Right lobe of liver (tissue), 6 donors: ENCODE results near the gene CRKL. TPM values are rescaled to one million over a fixed set of nuclear protein-coding genes. Genes with fewer than 3 reads are reported as not detected.
"Not testable (repeated sequence)": the region's sequence is repeated elsewhere in the genome, so short reads cannot be mapped to it uniquely, and the experiment has no call there.

Source experiments
- ATAC-seq, 4 donors: fragments of 200-7000 bp; cut with Tn5 transposase; one replicate each; pipeline ENCODE4 v1.9.1; 2020; ENCODE audit warnings: mild to moderate bottlenecking in 4 of 4, moderate library complexity in 4 of 4
- DNase-seq, 3 donors: peaks; one replicate each; pipeline ENCODE4 v3.0.0-alpha.2; 2020
- H3K27ac ChIP-seq, 3 donors: fragments of 200-600 bp; one replicate each; pipeline ENCODE4 v1.8.0; 2022
- H3K27me3 ChIP-seq, 2 donors: fragments of 200-600 bp; one replicate each; pipeline ENCODE4 v1.8.0; 2022
- H3K36me3 ChIP-seq, 4 donors: fragments of 200-600 bp; sonication (generic) in 1 of 4; one replicate each; pipeline versions ENCODE4 v1.5.1 to v1.8.0; 2017 to 2022; ENCODE audit warnings: control low read depth in 1 of 4
- H3K4me1 ChIP-seq, 4 donors: fragments of 200-600 bp; sonication (generic) in 1 of 4; one replicate each; pipeline versions ENCODE4 v1.5.1 to v1.8.0; 2017 to 2022; ENCODE audit warnings: control low read depth in 1 of 4
- H3K4me3 ChIP-seq, 3 donors: fragments of 200-600 bp; one replicate each; pipeline ENCODE4 v1.8.0; 2022
- H3K9me3 ChIP-seq, 4 donors: fragments of 200-600 bp; sonication (generic) in 1 of 4; one replicate each; pipeline versions ENCODE4 v1.5.1 to v1.8.0; 2017 to 2022; ENCODE audit warnings: control low read depth in 1 of 4
- POLR2A ChIP-seq: fragments of 450-650 bp; IDR thresholded peaks from one replicate; pipeline ENCODE4 v1.6.1; 2017; ENCODE audit warnings: antibody characterized with exemption, mild to moderate bottlenecking
- WGBS: methylation state at CpG from one replicate; pipeline ENCODE4 v1.1.6; 2018; ENCODE audit warnings: low coverage, low lambda C conversion rate; ENCODE audit not compliant: insufficient coverage; ENCODE audit errors: missing lambda C conversion rate; 5-methylcytosine and 5-hydroxymethylcytosine counted together
- intact Hi-C, 2 donors: fragments of 100-400 bp; cut with DNase I; formaldehyde crosslinking; loops; one replicate each; pipeline versions ENCODE4 v1.11.2 to v1.14.1; 2022
- total RNA-seq, 6 experiments: library from RNA; depleted of rRNA in 2 of 6; stranded (reverse); fragments of >200 nt in 2 of 6; fragmentation: NEBNext Ultra II Directional in 3 of 6; extraction: Animal tissue kit (Norgen Biotek cat#: 25700) in 3 of 6; gene quantifications; one replicate each; pipeline versions ENCODE4 v1.1.0 to v1.2.4, GENCODE V29; 2016 to 2023
- TF ChIP-seq, protein P1 (sequence below), 4 donors: fragments of 200-600 bp in 3 of 4; fragments of 450-650 bp in 1 of 4; IDR thresholded peaks; one replicate each; pipeline versions ENCODE4 v1.5.1 to v1.8.0; 2016 to 2022; ENCODE audit warnings: antibody characterized with exemption in 4 of 4, mild to moderate bottlenecking in 2 of 4
- donor health status: DM: no; HTN: yes; CAD: no.
- donor health status: DM: no; HTN: no; CAD: no.
- donor health status: DM: no; HTN: no; CAD: no.
- donor health status: DM: no; HTN: yes; CAD: no.
- donor health status: DM: no; HTN: yes; CAD: no.

The CRKL gene
- total RNA-seq, 6 experiments from 2014 or later = 27.5 to 53.1 (median 35.2) TPM

DNA sequence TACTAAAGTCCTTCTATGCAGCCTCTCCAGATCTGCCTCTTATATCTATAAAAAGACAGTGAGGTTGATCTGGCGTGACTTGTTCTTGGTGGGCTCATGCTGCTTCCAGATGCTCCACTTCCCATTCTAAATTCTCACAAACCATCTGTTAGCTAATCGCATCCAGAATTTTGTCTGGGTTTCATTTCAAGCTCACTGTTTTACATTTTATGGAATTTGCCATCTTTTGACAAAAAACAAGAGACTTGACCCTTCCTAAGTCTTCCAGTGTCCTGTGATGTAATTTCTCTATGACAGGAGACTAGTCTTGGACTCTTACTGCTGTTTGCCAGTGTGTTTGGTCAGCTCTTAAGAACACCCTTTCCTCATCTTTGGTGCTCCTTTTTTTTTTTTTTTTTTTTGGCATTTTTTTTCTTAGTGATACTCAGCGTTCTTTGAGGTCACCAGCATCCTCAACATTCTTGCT is 23.0 kb downstream of the CRKL start:
- Histone ChIP-seq H3K9me3 (no peaks in the 10 kb centered on the region), H3K27me3 (no peaks in the 10 kb centered on the region), H3K4me1 (peaks cover 0 to 60% (median 24%) of the 10 kb centered on the region in 4 donors), H3K4me3 (no peak overlapping the region), H3K36me3 (peaks cover 0 to 1% (median under 1%) of the 10 kb centered on the region in 4 donors), H3K27ac (no peak overlapping the region)
- ATAC-seq (no peak), DNase-seq (no peak)
- TF ChIP-seq, protein P1, sequence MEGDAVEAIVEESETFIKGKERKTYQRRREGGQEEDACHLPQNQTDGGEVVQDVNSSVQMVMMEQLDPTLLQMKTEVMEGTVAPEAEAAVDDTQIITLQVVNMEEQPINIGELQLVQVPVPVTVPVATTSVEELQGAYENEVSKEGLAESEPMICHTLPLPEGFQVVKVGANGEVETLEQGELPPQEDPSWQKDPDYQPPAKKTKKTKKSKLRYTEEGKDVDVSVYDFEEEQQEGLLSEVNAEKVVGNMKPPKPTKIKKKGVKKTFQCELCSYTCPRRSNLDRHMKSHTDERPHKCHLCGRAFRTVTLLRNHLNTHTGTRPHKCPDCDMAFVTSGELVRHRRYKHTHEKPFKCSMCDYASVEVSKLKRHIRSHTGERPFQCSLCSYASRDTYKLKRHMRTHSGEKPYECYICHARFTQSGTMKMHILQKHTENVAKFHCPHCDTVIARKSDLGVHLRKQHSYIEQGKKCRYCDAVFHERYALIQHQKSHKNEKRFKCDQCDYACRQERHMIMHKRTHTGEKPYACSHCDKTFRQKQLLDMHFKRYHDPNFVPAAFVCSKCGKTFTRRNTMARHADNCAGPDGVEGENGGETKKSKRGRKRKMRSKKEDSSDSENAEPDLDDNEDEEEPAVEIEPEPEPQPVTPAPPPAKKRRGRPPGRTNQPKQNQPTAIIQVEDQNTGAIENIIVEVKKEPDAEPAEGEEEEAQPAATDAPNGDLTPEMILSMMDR (IDR thresholded peaks at IDR 0.05) = no peak
- no peak for TF ChIP-seq POLR2A
- WGBS = 92% methylated on average over 2 of the region's 3 CpGs
- intact Hi-C loops = loop anchor here in 1 of 2 donors (10.0 kb wide), 1 partner anchor 55 kb away; no protein-coding TSS in a partner anchor

DNA sequence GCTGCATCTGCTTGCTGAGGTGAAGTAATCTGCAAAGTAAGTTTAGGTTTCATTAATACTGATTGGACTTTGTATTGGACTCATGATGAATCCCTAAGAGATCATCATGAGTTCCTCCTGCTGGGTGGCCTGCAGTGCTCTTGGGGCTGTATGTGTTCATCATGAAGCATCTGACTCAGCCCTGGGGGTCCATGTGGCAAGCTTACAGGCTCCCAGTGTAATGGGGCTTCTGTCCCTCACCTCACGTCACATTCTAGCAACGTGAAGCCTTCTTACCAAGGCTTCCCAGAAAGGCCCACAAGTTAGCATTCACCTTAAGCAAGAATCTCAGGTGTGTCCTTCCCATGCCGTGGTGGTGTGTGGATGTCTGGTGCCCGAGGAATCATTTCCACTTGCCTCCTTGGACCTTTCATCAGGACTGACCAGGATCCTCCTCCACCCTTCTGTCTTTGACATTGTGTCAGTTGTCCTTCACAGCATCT is 23.7 kb downstream of the CRKL start:
- H3K27ac ChIP-seq = no peak overlapping the region
- no peak for DNase-seq
- peaks cover 0 to 55% (median 21%) of the 10 kb centered on the region in 4 donors for H3K4me1 ChIP-seq
- TF ChIP-seq, protein P1 (IDR thresholded peaks at IDR 0.05) = no peak
- TF ChIP-seq POLR2A = no peak
- peak in 2 of 4 donors; percentile 16 to 38 for ATAC-seq
- no peaks in the 10 kb centered on the region for H3K36me3 ChIP-seq
- H3K27me3 ChIP-seq = no peaks in the 10 kb centered on the region
- no peaks in the 10 kb centered on the region for H3K9me3 ChIP-seq
- intact Hi-C loops = loop anchor here in 1 of 2 donors (10.0 kb wide), 1 partner anchor 54 kb away; no protein-coding TSS in a partner anchor
- no peak overlapping the region for H3K4me3 ChIP-seq
- WGBS = 100% methylated on average over 1 of the region's 4 CpGs

DNA sequence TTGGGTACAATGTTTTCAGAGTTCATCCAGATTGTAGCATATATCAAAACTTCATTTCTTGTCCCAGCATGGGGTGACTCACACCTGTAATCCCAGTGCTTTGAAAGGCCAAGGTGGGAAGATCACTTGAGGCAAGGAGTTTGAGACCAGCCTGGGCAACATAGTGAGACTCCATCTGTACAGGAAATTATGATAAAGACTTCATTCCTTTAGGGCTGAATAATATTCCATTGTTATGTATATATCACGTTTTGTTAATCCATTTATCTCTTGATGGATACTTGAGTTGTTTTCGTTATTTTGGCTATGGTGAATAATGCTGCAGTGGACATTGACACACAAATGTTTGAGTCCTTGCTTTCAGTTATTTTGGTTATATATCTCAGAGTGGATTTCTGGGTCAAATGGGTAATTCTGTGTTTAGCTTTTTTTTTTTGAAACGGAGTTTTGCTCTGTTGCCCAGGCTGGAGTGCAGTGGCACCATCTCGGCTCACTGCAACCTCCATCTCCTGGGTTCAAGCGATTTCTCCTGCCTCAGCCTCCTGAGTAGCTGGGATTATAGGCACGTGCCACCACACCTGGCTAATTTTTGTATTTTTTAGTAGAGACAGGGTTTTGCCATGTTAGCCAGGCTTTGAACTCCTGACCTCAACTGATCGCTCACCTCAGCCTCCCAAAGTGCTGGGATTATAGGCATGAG is 25.1 kb downstream of the CRKL start:
- H3K36me3 ChIP-seq, DNase-seq, ATAC-seq, H3K27me3 ChIP-seq, H3K4me3 ChIP-seq, H3K27ac ChIP-seq, H3K9me3 ChIP-seq: not testable (repeated sequence)
- 76% methylated on average over 7 of the region's 7 CpGs for WGBS
- peaks cover 0 to 43% (median 15%) of the 10 kb centered on the region in 4 donors for H3K4me1 ChIP-seq
- intact Hi-C loops = loop anchor here in 1 of 2 donors (10.0 kb wide), 1 partner anchor 52 kb away; no protein-coding TSS in a partner anchor

DNA sequence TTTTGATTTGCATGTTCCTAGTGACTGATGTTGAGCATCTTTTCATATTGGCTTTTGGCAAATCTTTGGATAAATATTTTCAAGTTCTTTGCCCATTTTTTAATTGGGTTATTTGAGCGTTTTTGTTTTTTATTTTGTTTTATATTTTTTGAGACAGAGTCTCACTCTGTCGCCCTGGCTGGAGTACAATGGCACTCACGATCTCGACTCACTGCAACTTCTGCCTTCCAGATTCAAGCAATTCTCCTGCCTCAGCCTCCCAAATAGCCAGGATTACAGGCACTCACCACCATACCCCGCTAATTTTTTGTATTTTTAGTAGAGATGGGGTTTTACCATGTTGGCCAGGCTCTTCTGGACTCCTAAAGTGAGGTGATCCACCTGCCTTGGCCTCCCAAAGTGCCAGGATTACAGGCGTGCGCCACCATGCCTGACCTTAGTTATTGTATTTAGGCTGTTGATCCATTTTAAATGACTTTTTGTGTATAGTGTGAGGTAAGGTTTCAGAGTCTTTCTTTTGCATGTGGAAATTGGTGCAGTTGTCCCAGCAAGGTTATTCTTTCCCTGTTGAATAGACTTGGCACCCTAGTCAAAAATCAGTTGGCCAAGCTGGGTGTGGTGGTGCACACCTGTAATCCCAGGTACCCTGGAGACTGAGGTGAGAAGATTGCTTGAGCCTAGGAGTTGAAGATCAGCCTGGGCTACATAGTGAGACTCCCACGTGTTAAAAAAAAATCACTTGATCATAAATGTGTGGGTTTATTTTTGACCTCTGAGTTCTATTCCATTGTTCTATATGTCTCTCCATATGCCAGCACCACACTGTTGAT is 26.1 kb downstream of the CRKL start:
- intact Hi-C loops = loop anchor here in 1 of 2 donors (10.0 kb wide), 1 partner anchor 51 kb away; no protein-coding TSS in a partner anchor
- Histone ChIP-seq H3K36me3 (no peaks in the 10 kb centered on the region), H3K27me3 (no peaks in the 10 kb centered on the region), H3K4me1 (peaks cover 0 to 42% (median 14%) of the 10 kb centered on the region in 4 donors), H3K9me3 (no peaks in the 10 kb centered on the region), H3K27ac (no peak overlapping the region), H3K4me3 (no peak overlapping the region)
- TF ChIP-seq, protein P1 (IDR thresholded peaks at IDR 0.05) = no peak
- no peak for TF ChIP-seq POLR2A
- ATAC-seq = no peak
- DNase-seq = no peak
- WGBS = 93% methylated on average over 8 of the region's 8 CpGs
